Activated T-helper 1 cell treated with anti-CD3 and anti-CD28 coated beads, Interleukin-2, amount 50 U/mL, for 16 hours (primary cell): Measurements from ENCODE around the gene SPAG6.

Experiments used
- DNase-seq, 2 donors: peaks; one replicate each; pipeline ENCODE4 v3.0.0-alpha.2; 2020; ENCODE audit warnings: low read depth in 1 of 2, low spot score in 1 of 2

The SPAG6 gene

GRCh38 chr10:22458272-22459038, 113.2 kb downstream of the SPAG6 start:
- no peak for DNase-seq

GRCh38 chr10:22459496-22459895, 114.2 kb downstream of the SPAG6 start:
- no peak for DNase-seq

DNA sequence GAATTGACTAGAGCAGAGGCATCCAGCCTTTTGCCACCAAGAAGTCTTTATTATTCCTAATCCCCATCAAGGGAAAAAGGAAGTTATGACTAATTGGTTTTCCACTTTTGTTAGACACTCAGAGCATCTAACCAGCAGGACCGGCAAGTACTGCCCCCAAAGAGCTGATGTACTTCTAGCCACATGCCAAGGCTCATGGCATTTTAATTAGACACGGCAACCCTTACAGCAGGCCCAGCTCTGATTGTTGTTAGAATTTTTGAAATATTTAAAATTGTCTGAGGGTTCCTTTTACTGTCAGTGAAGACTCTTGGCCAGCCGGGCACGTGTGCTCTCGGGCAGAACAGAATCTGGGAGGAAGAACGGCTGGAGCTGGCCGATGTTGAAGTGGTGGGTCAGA, 114.8 kb downstream of the SPAG6 start:
- DNase-seq = no peak

GRCh38 chr10:22460531-22461403, 115.5 kb downstream of the SPAG6 start:
- DNase-seq = no peak

GRCh38 chr10:22461891-22462290, 116.6 kb downstream of the SPAG6 start:
- DNase-seq = no peak

DNA sequence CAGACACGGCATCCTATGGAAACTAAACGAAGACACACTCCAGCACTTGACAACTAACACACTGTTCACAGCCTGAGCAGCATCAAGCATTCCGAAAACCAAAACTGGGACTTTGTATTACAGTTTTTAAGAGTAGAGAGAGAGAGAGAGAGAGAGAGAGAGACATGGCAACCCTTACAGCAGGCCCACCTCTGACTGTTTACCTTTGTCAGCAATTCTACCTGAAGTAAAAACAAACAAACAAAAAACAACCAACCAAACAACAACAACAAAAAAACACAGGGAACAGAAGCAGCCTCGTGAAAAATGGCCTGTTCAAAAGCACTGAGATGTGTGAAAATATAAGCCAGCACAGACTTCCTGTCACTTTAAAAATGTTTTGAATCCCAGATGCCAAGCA, 118.0 kb downstream of the SPAG6 start:
- no peak for DNase-seq

DNA sequence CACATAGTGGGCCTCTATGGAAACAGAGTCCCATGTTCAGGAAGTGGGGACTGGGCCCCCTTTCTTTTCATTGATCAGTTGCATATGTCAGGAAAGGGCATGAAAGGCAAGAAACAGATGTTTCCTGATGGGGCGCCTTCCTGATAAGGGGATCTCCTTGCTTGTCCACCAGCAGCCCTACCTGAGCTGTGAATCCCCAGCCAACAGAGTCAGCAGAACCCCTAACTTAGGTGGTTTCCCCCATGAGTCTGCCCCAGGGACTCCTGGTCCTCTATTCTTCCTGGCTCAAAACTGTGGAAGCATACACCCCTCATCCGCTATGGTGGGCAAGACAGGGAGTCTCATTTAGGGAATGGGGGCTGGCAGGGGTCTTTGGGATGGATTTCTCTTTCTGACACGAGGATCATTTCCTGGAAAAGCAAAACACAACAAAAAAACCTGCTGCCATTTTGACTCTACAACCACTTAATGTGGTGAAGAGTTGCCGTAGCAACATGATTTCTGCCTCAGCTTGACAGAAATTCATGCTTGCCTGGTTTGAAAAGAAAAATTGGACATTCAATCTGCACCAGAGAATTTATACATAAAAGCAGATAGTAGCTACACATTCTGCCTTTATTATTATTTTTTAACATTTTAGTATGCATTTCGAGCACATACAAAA, 119.8 kb downstream of the SPAG6 start:
- DNase-seq = no peak

DNA sequence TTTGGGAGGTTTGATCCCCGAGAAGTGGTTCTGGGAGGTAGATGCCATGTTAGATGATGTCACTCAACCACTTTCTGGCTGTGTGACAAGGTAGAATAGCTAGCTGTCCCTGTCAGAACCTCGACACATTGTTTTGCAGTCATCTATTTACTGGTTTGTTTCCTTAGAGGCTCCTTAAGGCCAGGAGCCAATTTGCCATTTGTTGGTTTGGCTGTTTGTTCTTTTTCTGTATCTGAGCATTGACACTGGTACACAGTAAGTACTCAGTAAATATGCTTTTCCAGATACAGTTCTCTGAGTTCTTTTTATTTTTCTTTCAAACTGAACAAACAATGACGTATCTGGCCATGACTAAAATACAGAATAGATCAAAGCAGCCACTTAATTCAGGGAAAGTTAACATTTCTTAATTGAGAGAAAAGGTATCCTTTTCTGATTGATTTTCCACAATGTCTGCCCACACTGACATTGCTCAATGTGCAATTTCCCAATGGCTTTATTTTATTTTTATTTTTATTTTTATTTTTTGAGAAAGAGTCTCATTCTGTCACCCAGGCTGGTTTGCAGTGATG, 121.6 kb downstream of the SPAG6 start:
- no peak for DNase-seq
